Left ventricle myocardium inferior (tissue), 1 donor: ENCODE measurements around the gene SPACA7. TPM values are rescaled to one million over a fixed set of nuclear protein-coding genes. Genes with fewer than 3 reads are reported as not detected.

Experiments
- DNase-seq: peaks from one replicate; pipeline ENCODE4 v3.0.0-alpha.2; 2020
- H3K27ac ChIP-seq: fragments of 200-600 bp; replicated peaks from 2 replicates; pipeline ENCODE4 v1.8.0; 2021
- H3K27me3 ChIP-seq: fragments of 200-600 bp; 2 replicates; pipeline ENCODE4 v1.8.0; 2021; ENCODE audit warnings: low read depth
- H3K36me3 ChIP-seq: fragments of 200-600 bp; 2 replicates; pipeline ENCODE4 v1.8.0; 2021
- H3K4me1 ChIP-seq: fragments of 200-600 bp; 2 replicates; pipeline ENCODE4 v1.8.0; 2021
- H3K4me3 ChIP-seq: fragments of 200-600 bp; 2 replicates; pipeline ENCODE4 v1.8.0; 2021; ENCODE audit warnings: mild to moderate bottlenecking, moderate library complexity
- H3K9me3 ChIP-seq: fragments of 200-600 bp; replicated peaks from 2 replicates; pipeline ENCODE4 v1.8.0; 2021
- CTCF ChIP-seq: fragments of 200-600 bp; IDR thresholded peaks from 2 replicates; pipeline ENCODE4 v1.8.0; 2021; ENCODE audit warnings: antibody characterized with exemption, mild to moderate bottlenecking, borderline replicate concordance
- intact Hi-C: fragments of 100-400 bp; cut with micrococcal nuclease; formaldehyde crosslinking; loops from one replicate; pipeline ENCODE4 v1.11.0; 2022
- total RNA-seq: library from RNA; stranded (reverse); fragmentation: NEBNext Ultra II Directional; extraction: Animal tissue kit (Norgen Biotek cat#: 25700); gene quantifications from one replicate; pipeline ENCODE4 v1.2.1, GENCODE V29; 2021
- donor health status: DM: no; HTN: yes; CAD: no; lungs with severe emphysema.

The SPACA7 gene
- total RNA-seq, 1 donor from 2014 or later = not detected

- peaks cover 5% of the 10 kb centered on the region for H3K4me1 ChIP-seq
Measured at GRCh38 chr13:112443995-112444311, 67.8 kb downstream of the SPACA7 start.

GRCh38 chr13:112444416-112445399, 68.6 kb downstream of the SPACA7 start:
- intact Hi-C loops = loop anchor here (5.0 kb wide), 1 partner anchor 972 kb away; no protein-coding TSS in a partner anchor
- no peak overlapping the region for H3K27ac ChIP-seq
- TF ChIP-seq CTCF = no peak
- no peak for DNase-seq
- no peaks in the 10 kb centered on the region for H3K9me3 ChIP-seq
- H3K4me3 ChIP-seq = no peak overlapping the region
- peaks cover 5% of the 10 kb centered on the region for H3K4me1 ChIP-seq
- H3K27me3 ChIP-seq = peaks cover 92% of the 10 kb centered on the region
- no peaks in the 10 kb centered on the region for H3K36me3 ChIP-seq

More at GRCh38 chr13:112443995-112444311, 67.8 kb downstream of the SPACA7 start:
- no peaks in the 10 kb centered on the region for H3K36me3 ChIP-seq
- peaks cover 4% of the 10 kb centered on the region for H3K9me3 ChIP-seq
- no peak overlapping the region for H3K27ac ChIP-seq
- DNase-seq = peak; percentile 49
- H3K27me3 ChIP-seq = peaks cover 98% of the 10 kb centered on the region
- intact Hi-C loops = loop anchor here (5.0 kb wide), 1 partner anchor 972 kb away; no protein-coding TSS in a partner anchor
- TF ChIP-seq CTCF = peak; percentile 87
- no peak overlapping the region for H3K4me3 ChIP-seq

GRCh38 chr13:112445411-112446271, 69.5 kb downstream of the SPACA7 start:
- Histone ChIP-seq H3K27ac (no peak overlapping the region), H3K27me3 (peaks cover 86% of the 10 kb centered on the region), H3K9me3 (no peaks in the 10 kb centered on the region), H3K36me3 (no peaks in the 10 kb centered on the region), H3K4me1 (peaks cover 5% of the 10 kb centered on the region), H3K4me3 (no peak overlapping the region)
- intact Hi-C loops = no loop called here
- no peak for TF ChIP-seq CTCF
- DNase-seq = no peak

GRCh38 chr13:112446347-112446861, 70.2 kb downstream of the SPACA7 start:
- no peaks in the 10 kb centered on the region for H3K9me3 ChIP-seq
- H3K27me3 ChIP-seq = peaks cover 86% of the 10 kb centered on the region
- no peak for DNase-seq
- TF ChIP-seq CTCF = no peak
- intact Hi-C loops = no loop called here
- no peak overlapping the region for H3K4me3 ChIP-seq
- no peak overlapping the region for H3K27ac ChIP-seq
- H3K4me1 ChIP-seq = peaks cover 5% of the 10 kb centered on the region
- H3K36me3 ChIP-seq = no peaks in the 10 kb centered on the region

- H3K27me3 ChIP-seq = peaks cover 86% of the 10 kb centered on the region
- H3K4me1 ChIP-seq = peaks cover 5% of the 10 kb centered on the region
Measured at GRCh38 chr13:112446867-112447266, 70.7 kb downstream of the SPACA7 start.

More at GRCh38 chr13:112446867-112447266, 70.7 kb downstream of the SPACA7 start:
- no peak for TF ChIP-seq CTCF
- Histone ChIP-seq H3K27ac (no peak overlapping the region), H3K4me3 (no peak overlapping the region), H3K36me3 (no peaks in the 10 kb centered on the region), H3K9me3 (no peaks in the 10 kb centered on the region)
- DNase-seq = no peak
- intact Hi-C loops = no loop called here
